Activated naive CD8-positive, alpha-beta T cell treated with anti-CD3 and anti-CD28 coated beads, Interleukin-2, amount 50 U/mL, for 24 hours (primary cell): Measurements from ENCODE around the gene SH3RF3.
A peak's percentile ranks its signal among the peaks of the same experiment; 100 is the strongest.

Source experiments
- ATAC-seq: fragments of 150-1000 bp; cut with Tn5 transposase; one replicate; pipeline ENCODE4 v1.10.0; 2021
- DNase-seq: peaks from one replicate; pipeline ENCODE4 v3.0.0; 2021
- H3K27ac Mint-ChIP-seq: one replicate; pipeline ENCODE4 v1.8.0; 2021; ENCODE audit warnings: mild to moderate bottlenecking, mixed read lengths
- H3K27me3 Mint-ChIP-seq: one replicate; pipeline ENCODE4 v1.8.0; 2021; ENCODE audit warnings: mixed read lengths
- H3K36me3 Mint-ChIP-seq: one replicate; pipeline ENCODE4 v1.8.0; 2021; ENCODE audit warnings: low read depth, mixed read lengths
- H3K4me1 Mint-ChIP-seq: one replicate; pipeline ENCODE4 v1.8.0; 2021; ENCODE audit warnings: mixed read lengths
- H3K4me3 Mint-ChIP-seq: one replicate; pipeline ENCODE4 v1.8.0; 2021; ENCODE audit warnings: mild to moderate bottlenecking, moderate library complexity, mixed read lengths
- H3K9me3 Mint-ChIP-seq: one replicate; pipeline ENCODE4 v1.8.0; 2021; ENCODE audit warnings: mixed read lengths

The SH3RF3 gene

GRCh38 chr2:109197491-109198418, 68.8 kb downstream of the SH3RF3 start:
- Mint-ChIP-seq H3K27me3 (no peaks in the 10 kb centered on the region), H3K36me3 (no peaks in the 10 kb centered on the region), H3K4me1 (peaks cover 2% of the 10 kb centered on the region), H3K27ac (no peak overlapping the region), H3K9me3 (no peaks in the 10 kb centered on the region), H3K4me3 (no peak overlapping the region)
- ATAC-seq = no peak
- no peak for DNase-seq

DNA sequence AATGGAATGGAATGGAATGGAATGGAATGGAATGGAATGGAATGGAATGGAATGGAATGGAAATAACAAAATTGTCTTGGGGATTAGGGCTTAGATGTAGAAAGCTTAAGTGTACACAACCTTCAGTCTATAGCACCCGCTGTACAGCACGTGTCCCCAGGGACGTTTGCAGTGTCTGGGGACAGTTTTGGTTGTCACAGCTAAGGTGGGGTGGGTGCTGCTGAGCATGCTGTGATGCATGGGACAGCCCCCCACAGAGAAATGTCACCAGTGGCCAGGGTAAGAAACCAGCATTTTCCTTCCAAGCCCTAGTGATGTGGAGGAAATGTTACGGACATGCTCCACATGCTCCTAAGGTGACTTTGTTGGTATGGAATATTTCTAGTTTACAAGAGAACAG, 70.8 kb downstream of the SH3RF3 start:
- DNase-seq (no peak), ATAC-seq (no peak)
- no peaks in the 10 kb centered on the region for H3K4me1 Mint-ChIP-seq
- no peaks in the 10 kb centered on the region for H3K36me3 Mint-ChIP-seq
- H3K27ac Mint-ChIP-seq = no peak overlapping the region
- H3K27me3 Mint-ChIP-seq = no peaks in the 10 kb centered on the region
- no peaks in the 10 kb centered on the region for H3K9me3 Mint-ChIP-seq
- no peak overlapping the region for H3K4me3 Mint-ChIP-seq

GRCh38 chr2:109200616-109201464, 71.8 kb downstream of the SH3RF3 start:
- Mint-ChIP-seq H3K36me3 (no peaks in the 10 kb centered on the region), H3K9me3 (no peaks in the 10 kb centered on the region), H3K4me3 (no peak overlapping the region), H3K4me1 (no peaks in the 10 kb centered on the region), H3K27me3 (no peaks in the 10 kb centered on the region), H3K27ac (no peak overlapping the region)
- DNase-seq (no peak), ATAC-seq (no peak)

DNA sequence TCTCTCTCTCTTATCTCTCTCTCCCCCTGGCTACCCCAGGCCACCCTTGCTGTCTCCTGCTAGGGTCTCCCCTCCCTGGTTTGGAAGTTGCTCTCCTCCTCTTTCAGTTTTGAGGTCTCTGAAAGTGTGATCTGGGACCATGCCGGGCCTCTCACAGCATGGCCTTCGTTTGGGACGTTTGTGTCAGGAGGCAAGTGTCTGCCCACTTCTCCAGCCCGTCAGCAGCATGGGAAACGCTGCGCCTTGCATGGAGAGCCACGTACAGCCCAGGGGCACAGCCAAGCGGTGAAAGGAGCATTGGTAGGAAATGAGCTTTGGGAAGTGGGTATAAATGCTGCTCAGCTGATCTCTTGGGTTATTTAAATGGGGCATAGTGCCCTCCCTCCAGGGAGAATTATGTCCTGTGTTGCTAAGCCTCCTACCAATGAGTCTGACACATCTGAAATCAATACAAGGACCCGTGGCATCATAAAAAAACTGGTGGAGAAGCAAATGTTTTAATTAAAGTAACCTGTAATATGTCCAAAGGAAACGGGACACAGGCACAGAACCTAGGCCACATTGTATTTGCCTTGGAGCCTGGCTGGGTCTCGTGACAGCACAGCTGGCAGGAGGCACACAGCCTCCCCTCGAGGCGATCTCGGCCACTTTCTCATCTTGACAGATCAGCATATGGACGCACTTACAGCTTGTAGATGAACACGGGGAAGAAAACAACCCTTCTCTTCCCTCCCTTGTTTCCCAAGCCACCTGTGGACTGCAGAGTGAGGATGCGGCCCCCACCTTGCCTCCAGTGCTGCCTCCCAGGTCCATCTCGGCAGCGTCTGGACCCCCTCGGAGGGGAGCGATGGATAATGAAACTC, 72.7 kb downstream of the SH3RF3 start:
- Mint-ChIP-seq H3K27ac (no peak overlapping the region), H3K4me3 (no peak overlapping the region), H3K36me3 (no peaks in the 10 kb centered on the region), H3K4me1 (peaks cover under 1% of the 10 kb centered on the region), H3K27me3 (no peaks in the 10 kb centered on the region), H3K9me3 (no peaks in the 10 kb centered on the region)
- ATAC-seq (no peak), DNase-seq (no peak)

DNA sequence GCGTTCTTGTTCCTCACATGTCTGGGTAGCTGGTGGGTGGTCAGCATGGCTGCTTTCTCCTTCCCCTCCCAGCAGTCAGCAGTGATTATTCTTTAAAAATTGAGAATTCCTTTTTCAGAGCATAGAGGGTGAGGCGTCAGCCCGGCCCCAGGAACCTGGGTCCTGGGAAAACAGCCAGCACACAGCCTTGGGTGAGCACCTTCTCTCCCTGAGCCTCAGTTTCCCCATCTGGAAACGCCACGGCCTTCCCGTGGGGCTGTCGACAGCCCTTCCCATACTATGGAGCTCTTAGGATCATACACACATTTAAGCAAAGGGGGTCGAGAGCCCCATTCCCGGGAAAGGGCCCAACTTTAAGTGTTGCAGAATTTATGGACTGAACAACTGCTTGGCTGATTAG, 73.5 kb downstream of the SH3RF3 start:
- ATAC-seq = no peak
- Mint-ChIP-seq H3K4me3 (no peak overlapping the region), H3K9me3 (no peaks in the 10 kb centered on the region), H3K27me3 (peaks cover 4% of the 10 kb centered on the region), H3K4me1 (peaks cover 8% of the 10 kb centered on the region), H3K36me3 (no peaks in the 10 kb centered on the region), H3K27ac (no peak overlapping the region)
- no peak for DNase-seq

- Mint-ChIP-seq H3K4me1 (peaks cover 8% of the 10 kb centered on the region), H3K36me3 (no peaks in the 10 kb centered on the region), H3K4me3 (no peak overlapping the region), H3K27ac (no peak overlapping the region), H3K27me3 (peaks cover 5% of the 10 kb centered on the region), H3K9me3 (no peaks in the 10 kb centered on the region)
- DNase-seq (no peak), ATAC-seq (peak; percentile 25)
Observed at GRCh38 chr2:109203246-109204011, 74.4 kb downstream of the SH3RF3 start.

GRCh38 chr2:109204412-109204811, 75.4 kb downstream of the SH3RF3 start:
- no peak for DNase-seq
- Mint-ChIP-seq H3K9me3 (no peaks in the 10 kb centered on the region), H3K4me1 (peaks cover 11% of the 10 kb centered on the region), H3K27ac (no peak overlapping the region), H3K36me3 (no peaks in the 10 kb centered on the region), H3K27me3 (peaks cover 14% of the 10 kb centered on the region), H3K4me3 (no peak overlapping the region)
- ATAC-seq = no peak

GRCh38 chr2:109205447-109205846, 76.4 kb downstream of the SH3RF3 start:
- ATAC-seq (no peak), DNase-seq (no peak)
- no peak overlapping the region for H3K27ac Mint-ChIP-seq
- H3K27me3 Mint-ChIP-seq = peaks cover 23% of the 10 kb centered on the region
- peaks cover 21% of the 10 kb centered on the region for H3K4me1 Mint-ChIP-seq
- no peaks in the 10 kb centered on the region for H3K36me3 Mint-ChIP-seq
- H3K4me3 Mint-ChIP-seq = no peak overlapping the region
- H3K9me3 Mint-ChIP-seq = no peaks in the 10 kb centered on the region

GRCh38 chr2:109206569-109207146, 77.7 kb downstream of the SH3RF3 start:
- Mint-ChIP-seq H3K4me3 (no peak overlapping the region), H3K27ac (no peak overlapping the region), H3K36me3 (no peaks in the 10 kb centered on the region), H3K27me3 (peaks cover 32% of the 10 kb centered on the region), H3K9me3 (no peaks in the 10 kb centered on the region), H3K4me1 (peaks cover 30% of the 10 kb centered on the region)
- DNase-seq (no peak), ATAC-seq (no peak)

- Mint-ChIP-seq H3K27me3 (peaks cover 37% of the 10 kb centered on the region), H3K4me1 (peaks cover 30% of the 10 kb centered on the region), H3K4me3 (no peak overlapping the region), H3K36me3 (no peaks in the 10 kb centered on the region), H3K9me3 (no peaks in the 10 kb centered on the region), H3K27ac (no peak overlapping the region)
- DNase-seq (no peak), ATAC-seq (no peak)
Observed at GRCh38 chr2:109207176-109207575, 78.2 kb downstream of the SH3RF3 start.

- Mint-ChIP-seq H3K9me3 (no peaks in the 10 kb centered on the region), H3K4me1 (peaks cover 40% of the 10 kb centered on the region), H3K27ac (no peak overlapping the region), H3K4me3 (no peak overlapping the region), H3K36me3 (no peaks in the 10 kb centered on the region), H3K27me3 (peaks cover 48% of the 10 kb centered on the region)
- ATAC-seq = no peak
- DNase-seq = no peak
Observed at GRCh38 chr2:109208071-109208950, 79.3 kb downstream of the SH3RF3 start.

GRCh38 chr2:109208951-109209335, 79.9 kb downstream of the SH3RF3 start:
- H3K4me3 Mint-ChIP-seq = no peak overlapping the region
- no peak for ATAC-seq
- H3K27me3 Mint-ChIP-seq = peaks cover 55% of the 10 kb centered on the region

GRCh38 chr2:109209412-109209811, 80.4 kb downstream of the SH3RF3 start:
- H3K27me3 Mint-ChIP-seq = peaks cover 56% of the 10 kb centered on the region

More at GRCh38 chr2:109208951-109209335, 79.9 kb downstream of the SH3RF3 start:
- peaks cover 47% of the 10 kb centered on the region for H3K4me1 Mint-ChIP-seq
- H3K27ac Mint-ChIP-seq = no peak overlapping the region
- no peaks in the 10 kb centered on the region for H3K9me3 Mint-ChIP-seq
- peaks cover under 1% of the 10 kb centered on the region for H3K36me3 Mint-ChIP-seq
- DNase-seq = no peak

More at GRCh38 chr2:109209412-109209811, 80.4 kb downstream of the SH3RF3 start:
- Mint-ChIP-seq H3K36me3 (peaks cover 2% of the 10 kb centered on the region), H3K4me3 (no peak overlapping the region), H3K9me3 (no peaks in the 10 kb centered on the region), H3K4me1 (peaks cover 51% of the 10 kb centered on the region), H3K27ac (no peak overlapping the region)
- no peak for ATAC-seq
- DNase-seq = no peak
